GM12878 (cell line): ENCODE measurements around the gene GPR31. TPM values are rescaled to one million over a fixed set of nuclear protein-coding genes. Genes with fewer than 3 reads are reported as not detected.
A peak's percentile ranks its signal among the peaks of the same experiment; 100 is the strongest.

Experiments
- CBFB ChIP-seq: IDR thresholded peaks from 2 replicates; pipeline ENCODE4 v1.6.1; 2016; ENCODE audit warnings: antibody characterized with exemption, low read depth
- ELK1 ChIP-seq: IDR thresholded peaks from 2 replicates; pipeline ENCODE4 v1.6.1; 2012; ENCODE audit warnings: low read depth, low read length, improper control_type of control experiment
- EP300 ChIP-seq, 2 experiments: fragments of 150-350 bp in 1 of 2; IDR thresholded peaks; 2 replicates each; pipeline ENCODE4 v1.6.1; 2011 to 2012; ENCODE audit warnings: low read depth in 2 of 2, low read length in 2 of 2, borderline replicate concordance in 1 of 2, improper control_type of control experiment in 1 of 2, inconsistent platforms in 1 of 2; ENCODE audit not compliant: control insufficient read depth in 1 of 2
- HCFC1 ChIP-seq: fragments of 150-350 bp; IDR thresholded peaks from 2 replicates; pipeline ENCODE4 v1.6.1; 2014; ENCODE audit warnings: low read length
- IKZF1 ChIP-seq: fragments of 450-650 bp; conservative IDR thresholded peaks from 2 replicates; pipeline ENCODE4 v1.6.1; 2017; ENCODE audit warnings: antibody characterized with exemption, mild to moderate bottlenecking
- MLLT1 ChIP-seq: fragments of 450-650 bp; IDR thresholded peaks from 2 replicates; pipeline ENCODE4 v1.6.1; 2016; ENCODE audit warnings: mild to moderate bottlenecking
- SIX5 ChIP-seq: IDR thresholded peaks from 2 replicates; pipeline ENCODE4 v1.6.1; 2011; ENCODE audit warnings: mild to moderate bottlenecking, low read depth, low read length, moderate library complexity; ENCODE audit not compliant: severe bottlenecking
- STAT3 ChIP-seq: IDR thresholded peaks from 2 replicates; pipeline ENCODE4 v1.6.1; 2011; ENCODE audit warnings: low read depth, low read length, improper control_type of control experiment
- USF2 ChIP-seq: IDR thresholded peaks from 2 replicates; pipeline ENCODE4 v1.6.1; 2011; ENCODE audit warnings: low read depth, low read length, improper control_type of control experiment, borderline replicate concordance
- ZNF217 ChIP-seq: fragments of 450-650 bp; IDR thresholded peaks from 2 replicates; pipeline ENCODE4 v1.6.1; 2017; ENCODE audit warnings: antibody characterized with exemption, mild to moderate bottlenecking
- ZNF384 ChIP-seq: IDR thresholded peaks from 2 replicates; pipeline ENCODE4 v1.6.1; 2012; ENCODE audit warnings: low read depth, mild to moderate bottlenecking, low read length, improper control_type of control experiment, borderline replicate concordance
- ZNF592 ChIP-seq: fragments of 450-650 bp; IDR thresholded peaks from 2 replicates; pipeline ENCODE4 v1.6.1; 2017; ENCODE audit warnings: mild to moderate bottlenecking, moderate library complexity
- polyA plus RNA-seq, 11 experiments: library from polyadenylated mRNA; depleted of rRNA in 4 of 11; unstranded in 6 of 11; stranded (reverse) in 5 of 11; fragments of >200 nt; fragmentation: Nextera tagmentation in 4 of 11; fragmentation: Illumina TruSeq in 1 of 11; extraction: Ambion mirVana in 4 of 11; extraction: Trizol in 1 of 11; gene quantifications; 1 replicate in 1 of 11; 2 replicates in 10 of 11; pipeline versions ENCODE4 v1.2.1 to v1.2.3, GENCODE V29; 2011 to 2016; ENCODE audit warnings: inconsistent platforms in 2 of 11, missing spikeins in 2 of 11, low read depth in 1 of 11
- total RNA-seq, 4 experiments: library from RNA; depleted of rRNA in 3 of 4; stranded (reverse); fragments of >200 nt in 3 of 4; fragmentation: Illumina TruSeq in 1 of 4; extraction: Trizol in 1 of 4; gene quantifications; 2 replicates each; pipeline versions ENCODE4 v1.2.1 to v1.2.3, GENCODE V29; 2013 to 2021

Gene GPR31
- total and polyA plus RNA-seq, 10 of the 15 experiments (the other 5 are each of a cell fraction or from before 2014, with no cell fraction given) = not detected

GRCh38 chr6:167141667-167142432 lies 15.9 kb downstream of the GPR31 start (continued):
- TF ChIP-seq ELK1 (no peak), ZNF217 (no peak), CBFB (no peak), MLLT1 (no peak), EP300 (IDR thresholded peaks at IDR 0.05; ENCODE audit: borderline replicate concordance in 1 of 2, control insufficient read depth in 1 of 2, low read depth in 2 of 2, low read length in 2 of 2) (no peak), ZNF384 (no peak), USF2 (no peak), IKZF1 (peak; percentile 37; the same call in 1 of the 2 replicates), ZNF592 (no peak), SIX5 (no peak), STAT3 (no peak), HCFC1 (no peak)
